ENCODE results near the gene SAMM50.

DNA sequence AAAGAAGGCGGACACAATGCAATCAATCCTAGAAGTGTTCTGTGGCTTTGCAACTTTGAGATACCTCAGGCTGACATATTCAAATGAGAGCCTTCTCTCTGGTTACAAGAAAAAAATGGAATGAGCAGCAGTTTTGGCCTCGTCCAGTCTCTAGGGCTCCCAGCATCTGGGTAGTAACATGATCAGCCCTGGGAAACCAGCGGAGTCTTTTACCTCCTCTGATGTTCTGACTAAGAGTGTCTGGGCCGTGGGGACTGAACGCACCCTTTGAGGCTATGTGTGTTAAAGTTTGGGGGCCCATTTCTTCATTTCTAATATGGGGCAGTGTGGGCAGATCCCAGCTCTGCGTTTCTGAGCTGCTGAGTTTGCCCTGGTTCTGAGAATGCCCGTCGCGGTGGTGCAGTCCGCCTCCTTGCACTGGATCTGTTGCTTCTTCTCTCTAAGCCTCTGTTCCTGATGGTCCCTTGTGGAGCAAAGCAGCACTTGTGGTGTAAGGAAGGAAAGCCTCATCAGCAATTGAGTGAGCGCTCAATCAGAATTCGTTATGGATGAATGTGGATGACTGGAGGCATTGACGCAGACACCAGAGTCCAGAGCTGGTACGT lies 77.0 kb downstream of the SAMM50 start:
- TF ChIP-seq POLR2A (IDR thresholded peaks at IDR 0.05; ENCODE audit: low read depth, low read length): no peak
- TF ChIP-seq POLR2AphosphoS5 (IDR thresholded peaks at IDR 0.05; ENCODE audit: low read depth, low read length): no peak
- TF ChIP-seq TAF1 (IDR thresholded peaks at IDR 0.05; ENCODE audit: borderline replicate concordance, low read depth, low read length): no peak
